ENCODE data around the gene NEURL2. TPM values are rescaled to one million over a fixed set of nuclear protein-coding genes. Genes with fewer than 3 reads are reported as not detected.

Gene NEURL2
- total RNA-seq, 1 experiment from 2014 or later = 2.3 TPM

- peaks cover under 1% of the 10 kb centered on the region for H3F3A ChIP-seq (ENCODE audit: low read length, unreplicated experiment)
- no peak overlapping the region for H3K4me3 ChIP-seq (ENCODE audit: low read length)
- BruUV-seq (replicated peaks) = no TSS peak
- POLR2A ChIA-PET (ENCODE audit: unreplicated experiment) = interaction anchor here (0.6 kb wide), 1 partner anchor 11 kb away, joined by 7 read pairs; no protein-coding TSS in a partner anchor
- no peak overlapping the region for H2AFZ ChIP-seq (ENCODE audit: low read length)
- no peak overlapping the region for H3K4me2 ChIP-seq (ENCODE audit: low read length)
- H3K36me3 ChIP-seq (ENCODE audit: low read depth, low read length) = no peaks in the 10 kb centered on the region
- H3K9me2 ChIP-seq (replicated peaks; ENCODE audit: low read length) = no peaks in the 10 kb centered on the region
- no peaks in the 10 kb centered on the region for H4K20me1 ChIP-seq (ENCODE audit: low read length)
- ATAC-seq = no peak
- peak overlapping the region; percentile 11; the same call in 1 of the 2 replicates for H3K9ac ChIP-seq (ENCODE audit: low read length)
- intact Hi-C loops (cut with micrococcal nuclease) = no loop called here
- CTCF ChIA-PET = no interaction called here
- H3K79me2 ChIP-seq (ENCODE audit: low read length) = peaks cover 11% of the 10 kb centered on the region
- DNase-seq = no peak
- no peaks in the 10 kb centered on the region for H3K9me3 ChIP-seq (ENCODE audit: low read length)
- H3K27me3 ChIP-seq (ENCODE audit: low read length) = no peaks in the 10 kb centered on the region
- peak overlapping the region; percentile 65 for H3K27ac ChIP-seq (ENCODE audit: low read length)
- H3K4me1 ChIP-seq (ENCODE audit: insufficient read depth, low read length) = peaks cover 22% of the 10 kb centered on the region
- TF ChIP-seq EZH2 (IDR thresholded peaks at IDR 0.05; ENCODE audit: low read length, unreplicated experiment) (no peak), EZH2phosphoT487 (IDR thresholded peaks at IDR 0.05; ENCODE audit: borderline replicate concordance, low read length) (no peak)
- TF ChIP-seq, protein P1, sequence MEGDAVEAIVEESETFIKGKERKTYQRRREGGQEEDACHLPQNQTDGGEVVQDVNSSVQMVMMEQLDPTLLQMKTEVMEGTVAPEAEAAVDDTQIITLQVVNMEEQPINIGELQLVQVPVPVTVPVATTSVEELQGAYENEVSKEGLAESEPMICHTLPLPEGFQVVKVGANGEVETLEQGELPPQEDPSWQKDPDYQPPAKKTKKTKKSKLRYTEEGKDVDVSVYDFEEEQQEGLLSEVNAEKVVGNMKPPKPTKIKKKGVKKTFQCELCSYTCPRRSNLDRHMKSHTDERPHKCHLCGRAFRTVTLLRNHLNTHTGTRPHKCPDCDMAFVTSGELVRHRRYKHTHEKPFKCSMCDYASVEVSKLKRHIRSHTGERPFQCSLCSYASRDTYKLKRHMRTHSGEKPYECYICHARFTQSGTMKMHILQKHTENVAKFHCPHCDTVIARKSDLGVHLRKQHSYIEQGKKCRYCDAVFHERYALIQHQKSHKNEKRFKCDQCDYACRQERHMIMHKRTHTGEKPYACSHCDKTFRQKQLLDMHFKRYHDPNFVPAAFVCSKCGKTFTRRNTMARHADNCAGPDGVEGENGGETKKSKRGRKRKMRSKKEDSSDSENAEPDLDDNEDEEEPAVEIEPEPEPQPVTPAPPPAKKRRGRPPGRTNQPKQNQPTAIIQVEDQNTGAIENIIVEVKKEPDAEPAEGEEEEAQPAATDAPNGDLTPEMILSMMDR (conservative IDR thresholded peaks at IDR 0.05; ENCODE audit: low read depth, low read length) = no peak
Observed at GRCh38 chr20:45861221-45862075, 29.6 kb downstream of the NEURL2 start.

GRCh38 chr20:45860560-45861220, 30.3 kb downstream of the NEURL2 start:
- POLR2A ChIA-PET (ENCODE audit: unreplicated experiment) = no interaction called here

More at GRCh38 chr20:45860560-45861220, 30.3 kb downstream of the NEURL2 start:
- Histone ChIP-seq H2AFZ (ENCODE audit: low read length) (no peak overlapping the region), H3K4me2 (ENCODE audit: low read length) (no peak overlapping the region), H3K27me3 (ENCODE audit: low read length) (no peaks in the 10 kb centered on the region), H3K27ac (ENCODE audit: low read length) (peak overlapping the region; percentile 65), H3K9ac (ENCODE audit: low read length) (peak overlapping the region; percentile 11; the same call in 1 of the 2 replicates), H3K4me3 (ENCODE audit: low read length) (no peak overlapping the region), H3K4me1 (ENCODE audit: insufficient read depth, low read length) (peaks cover 29% of the 10 kb centered on the region), H3F3A (ENCODE audit: low read length, unreplicated experiment) (no peaks in the 10 kb centered on the region), H3K36me3 (ENCODE audit: low read depth, low read length) (no peaks in the 10 kb centered on the region), H3K79me2 (ENCODE audit: low read length) (peaks cover 19% of the 10 kb centered on the region), H3K9me3 (ENCODE audit: low read length) (no peaks in the 10 kb centered on the region), H4K20me1 (ENCODE audit: low read length) (no peaks in the 10 kb centered on the region), H3K9me2 (replicated peaks; ENCODE audit: low read length) (no peaks in the 10 kb centered on the region)
- CTCF ChIA-PET = no interaction called here
- DNase-seq = peak; percentile 51
- intact Hi-C loops (cut with micrococcal nuclease) = no loop called here
- no TSS peak for BruUV-seq (replicated peaks)
- ATAC-seq = no peak
- TF ChIP-seq, protein P1 (conservative IDR thresholded peaks at IDR 0.05; ENCODE audit: low read depth, low read length) = no peak
- TF ChIP-seq EZH2phosphoT487 (IDR thresholded peaks at IDR 0.05; ENCODE audit: borderline replicate concordance, low read length) (no peak), EZH2 (IDR thresholded peaks at IDR 0.05; ENCODE audit: low read length, unreplicated experiment) (no peak)
